ENCODE measurements around the gene TMEM87B. TPM values are rescaled to one million over a fixed set of nuclear protein-coding genes. Genes with fewer than 3 reads are reported as not detected.

TMEM87B gene
- total RNA-seq, 2 experiments from 2014 or later = 13.9 to 22.8 TPM

DNA sequence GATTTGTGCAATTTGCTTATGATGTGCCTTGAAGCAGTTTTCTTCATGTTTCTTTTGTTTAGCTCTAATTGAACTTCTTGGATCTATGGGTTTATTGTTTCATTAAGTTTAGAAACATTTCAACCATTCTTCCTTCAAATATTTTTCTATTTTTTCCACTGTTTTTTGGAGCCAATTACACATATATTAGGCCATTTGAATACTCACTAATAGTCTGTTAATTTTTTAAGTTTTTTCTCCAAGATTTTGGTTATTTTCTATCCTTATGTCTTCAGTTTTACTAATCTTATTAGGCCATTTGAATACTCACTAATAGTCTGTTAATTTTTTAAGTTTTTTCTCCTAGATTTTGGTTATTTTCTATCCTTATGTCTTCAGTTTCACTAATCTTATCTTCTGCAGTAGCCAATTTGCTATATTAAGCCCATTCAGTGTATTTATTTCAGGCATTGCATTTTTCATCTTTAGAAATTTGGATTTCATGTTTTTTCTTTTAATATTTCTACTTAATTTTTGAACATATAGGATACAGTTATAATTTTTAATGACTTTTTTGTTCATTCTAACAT, 9.5 kb upstream of the TMEM87B start:
- Histone ChIP-seq H3K9me2 (ENCODE audit: insufficient read depth, low read length) (no peaks in the 10 kb centered on the region), H3K9me3 (ENCODE audit: low read length) (no peaks in the 10 kb centered on the region), H3K4me1 (ENCODE audit: insufficient read depth, low read length, poor library complexity, severe bottlenecking) (no peaks in the 10 kb centered on the region), H3K27ac (ENCODE audit: low read depth, low read length, poor library complexity, severe bottlenecking) (no peak overlapping the region), H3K4me3 (ENCODE audit: low read depth, low read length, poor library complexity, severe bottlenecking) (no peak overlapping the region), H3K36me3 (ENCODE audit: insufficient read depth, low read length) (no peaks in the 10 kb centered on the region), H2AFZ (ENCODE audit: low read length) (no peak overlapping the region), H3K4me2 (ENCODE audit: low read length) (no peak overlapping the region), H3K79me2 (ENCODE audit: insufficient read depth, low read depth, low read length) (no peaks in the 10 kb centered on the region), H4K20me1 (ENCODE audit: insufficient read depth, low read length) (no peaks in the 10 kb centered on the region)
- POLR2A ChIA-PET = no interaction called here
- no TSS peak for BruUV-seq (replicated peaks)
- intact Hi-C loops (cut with micrococcal nuclease; ENCODE audit: unreplicated experiment) = no loop called here
- no peak for TF ChIP-seq EZH2phosphoT487 (IDR thresholded peaks at IDR 0.05; ENCODE audit: borderline replicate concordance, low read depth, low read length)
- TF ChIP-seq, protein P1, sequence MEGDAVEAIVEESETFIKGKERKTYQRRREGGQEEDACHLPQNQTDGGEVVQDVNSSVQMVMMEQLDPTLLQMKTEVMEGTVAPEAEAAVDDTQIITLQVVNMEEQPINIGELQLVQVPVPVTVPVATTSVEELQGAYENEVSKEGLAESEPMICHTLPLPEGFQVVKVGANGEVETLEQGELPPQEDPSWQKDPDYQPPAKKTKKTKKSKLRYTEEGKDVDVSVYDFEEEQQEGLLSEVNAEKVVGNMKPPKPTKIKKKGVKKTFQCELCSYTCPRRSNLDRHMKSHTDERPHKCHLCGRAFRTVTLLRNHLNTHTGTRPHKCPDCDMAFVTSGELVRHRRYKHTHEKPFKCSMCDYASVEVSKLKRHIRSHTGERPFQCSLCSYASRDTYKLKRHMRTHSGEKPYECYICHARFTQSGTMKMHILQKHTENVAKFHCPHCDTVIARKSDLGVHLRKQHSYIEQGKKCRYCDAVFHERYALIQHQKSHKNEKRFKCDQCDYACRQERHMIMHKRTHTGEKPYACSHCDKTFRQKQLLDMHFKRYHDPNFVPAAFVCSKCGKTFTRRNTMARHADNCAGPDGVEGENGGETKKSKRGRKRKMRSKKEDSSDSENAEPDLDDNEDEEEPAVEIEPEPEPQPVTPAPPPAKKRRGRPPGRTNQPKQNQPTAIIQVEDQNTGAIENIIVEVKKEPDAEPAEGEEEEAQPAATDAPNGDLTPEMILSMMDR (conservative IDR thresholded peaks at IDR 0.05; ENCODE audit: low read length) = no peak
- DNase-seq (ENCODE audit: low spot score) = no peak
- CTCF ChIA-PET (ENCODE audit: unreplicated experiment) = no interaction called here

DNA sequence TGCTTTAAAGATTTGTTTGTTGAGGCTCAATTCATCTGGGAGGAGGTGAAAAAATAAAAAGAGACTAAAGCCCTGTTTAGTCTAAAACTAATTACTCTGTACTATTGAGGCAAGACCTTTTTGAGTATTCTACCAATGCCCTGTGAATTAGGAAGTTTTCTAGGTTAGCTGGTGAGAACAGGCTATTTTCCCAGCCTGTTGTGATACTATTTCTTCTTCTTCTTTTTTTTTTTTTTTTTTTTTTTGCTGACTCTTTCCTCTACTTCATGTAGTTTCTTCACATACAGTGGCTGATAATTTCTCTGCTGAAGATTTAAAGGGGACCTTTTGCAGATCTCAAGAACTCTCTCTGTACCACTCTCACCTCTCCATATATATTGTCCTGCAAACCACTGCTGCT, 8.8 kb upstream of the TMEM87B start:
- Histone ChIP-seq H3K4me1 (ENCODE audit: insufficient read depth, low read length, poor library complexity, severe bottlenecking) (no peaks in the 10 kb centered on the region), H3K4me2 (ENCODE audit: low read length) (no peak overlapping the region), H3K36me3 (ENCODE audit: insufficient read depth, low read length) (no peaks in the 10 kb centered on the region), H4K20me1 (ENCODE audit: insufficient read depth, low read length) (no peaks in the 10 kb centered on the region), H3K4me3 (ENCODE audit: low read depth, low read length, poor library complexity, severe bottlenecking) (no peak overlapping the region), H3K9me2 (ENCODE audit: insufficient read depth, low read length) (no peaks in the 10 kb centered on the region), H2AFZ (ENCODE audit: low read length) (no peak overlapping the region), H3K79me2 (ENCODE audit: insufficient read depth, low read depth, low read length) (no peaks in the 10 kb centered on the region), H3K9me3 (ENCODE audit: low read length) (no peaks in the 10 kb centered on the region), H3K27ac (ENCODE audit: low read depth, low read length, poor library complexity, severe bottlenecking) (no peak overlapping the region)
- intact Hi-C loops (cut with micrococcal nuclease; ENCODE audit: unreplicated experiment) = no loop called here
- TF ChIP-seq, protein P1 (conservative IDR thresholded peaks at IDR 0.05; ENCODE audit: low read length) = no peak
- no peak for TF ChIP-seq EZH2phosphoT487 (IDR thresholded peaks at IDR 0.05; ENCODE audit: borderline replicate concordance, low read depth, low read length)
- ChIA-PET POLR2A (no interaction called here), CTCF (ENCODE audit: unreplicated experiment) (no interaction called here)
- no peak for DNase-seq (ENCODE audit: low spot score)
- no TSS peak for BruUV-seq (replicated peaks)

DNA sequence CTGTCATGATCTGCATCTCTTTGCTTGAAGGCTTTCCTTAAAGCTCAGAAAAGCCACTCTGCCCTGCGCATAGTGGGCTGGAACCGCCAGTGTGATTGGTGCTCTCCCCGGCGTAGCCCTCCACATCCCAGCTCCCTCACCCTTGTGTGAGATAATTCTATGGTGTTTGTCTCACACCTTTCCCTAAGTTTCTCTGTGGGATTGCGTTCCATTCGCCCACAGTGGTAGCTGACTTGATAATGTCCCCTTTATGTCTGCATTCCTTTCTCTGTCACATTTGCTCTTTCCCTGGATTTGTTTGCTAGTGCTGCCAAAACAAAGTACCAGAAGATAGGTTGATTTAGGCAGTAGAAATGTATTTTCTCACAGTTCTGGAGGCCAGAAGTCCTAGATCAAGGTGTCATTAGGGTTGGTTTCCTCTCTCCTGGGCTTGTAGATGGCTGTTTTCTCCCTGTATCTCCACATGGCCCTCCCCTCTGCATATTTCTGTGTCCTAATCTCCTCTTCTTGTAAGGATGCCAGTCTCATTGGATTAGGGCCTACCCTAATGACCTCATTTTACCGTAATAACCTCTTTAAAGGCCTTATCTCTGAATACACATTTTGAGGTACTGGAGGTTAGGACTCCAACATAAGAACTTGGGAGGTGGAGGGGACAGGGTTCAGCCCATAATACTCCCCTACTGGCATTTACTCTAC, 7.4 kb upstream of the TMEM87B start:
- DNase-seq (ENCODE audit: low spot score) = no peak
- TF ChIP-seq, protein P1 (conservative IDR thresholded peaks at IDR 0.05; ENCODE audit: low read length) = no peak
- TF ChIP-seq EZH2phosphoT487 (IDR thresholded peaks at IDR 0.05; ENCODE audit: borderline replicate concordance, low read depth, low read length) = no peak
- Histone ChIP-seq H2AFZ (ENCODE audit: low read length) (no peak overlapping the region), H3K9me3 (ENCODE audit: low read length) (no peaks in the 10 kb centered on the region), H3K4me2 (ENCODE audit: low read length) (no peak overlapping the region), H3K4me1 (ENCODE audit: insufficient read depth, low read length, poor library complexity, severe bottlenecking) (no peaks in the 10 kb centered on the region), H3K4me3 (ENCODE audit: low read depth, low read length, poor library complexity, severe bottlenecking) (no peak overlapping the region), H3K36me3 (ENCODE audit: insufficient read depth, low read length) (no peaks in the 10 kb centered on the region), H4K20me1 (ENCODE audit: insufficient read depth, low read length) (no peaks in the 10 kb centered on the region), H3K79me2 (ENCODE audit: insufficient read depth, low read depth, low read length) (no peaks in the 10 kb centered on the region), H3K27ac (ENCODE audit: low read depth, low read length, poor library complexity, severe bottlenecking) (no peak overlapping the region), H3K9me2 (ENCODE audit: insufficient read depth, low read length) (no peaks in the 10 kb centered on the region)
- BruUV-seq (replicated peaks) = no TSS peak
- intact Hi-C loops (cut with micrococcal nuclease; ENCODE audit: unreplicated experiment) = loop anchor here (1.0 kb wide), 1 partner anchor 160 kb away; no protein-coding TSS in a partner anchor
- ChIA-PET POLR2A (interaction anchor here (0.7 kb wide), 1 partner anchor 17 kb away, joined by 3 read pairs; no protein-coding TSS in a partner anchor), CTCF (ENCODE audit: unreplicated experiment) (interaction anchor here (0.6 to 0.7 kb wide), 3 partner anchors 55 to 519 kb away, joined by 3 to 4 read pairs (median 3); no protein-coding TSS in a partner anchor)

Data from OCI-LY7 (cell line).